ENCODE results near the gene KDELR1. TPM values are rescaled to one million over a fixed set of nuclear protein-coding genes. Genes with fewer than 3 reads are reported as not detected.
"Not testable (repeated sequence)": the region's sequence is repeated elsewhere in the genome, so short reads cannot be mapped to it uniquely, and the experiment has no call there.

The KDELR1 gene
- total and polyA plus RNA-seq, 12 donors = 55.1 to 96.0 (median 73.2) TPM

DNA sequence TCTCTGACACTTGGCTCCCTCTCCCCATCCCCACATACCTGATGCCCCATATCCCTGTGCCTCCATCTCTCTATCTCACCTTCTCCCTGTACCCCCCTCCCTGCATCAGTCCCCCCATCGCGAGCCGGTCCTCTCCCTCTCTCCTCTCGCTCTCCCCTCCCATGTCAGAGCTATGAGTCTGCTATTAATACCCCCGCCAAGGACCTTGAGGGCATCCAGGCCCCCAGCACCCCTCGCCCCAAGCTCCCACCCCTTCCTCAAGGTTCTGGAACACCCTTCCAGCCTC is 3.8 kb upstream of the KDELR1 start:
- intact Hi-C loops (cut with DNase I) = no loop called here
- ATAC-seq (no peak), DNase-seq (no peak)
- no peaks in the 10 kb centered on the region for H3K9me3 ChIP-seq
- H3K4me1 ChIP-seq = peaks cover 0 to 36% (median 20%) of the 10 kb centered on the region in 9 donors
- no peak for TF ChIP-seq CTCF (IDR thresholded peaks at IDR 0.05)
- 11 to 15% methylated on average over 6 of the region's 6 CpGs for WGBS, 2 donors
- peaks cover 25 to 70% (median 59%) of the 10 kb centered on the region in 7 donors for H3K27me3 ChIP-seq
- no peaks in the 10 kb centered on the region for H3K36me3 ChIP-seq
- no peak overlapping the region for H3K4me3 ChIP-seq
- no peak overlapping the region for H3K27ac ChIP-seq

DNA sequence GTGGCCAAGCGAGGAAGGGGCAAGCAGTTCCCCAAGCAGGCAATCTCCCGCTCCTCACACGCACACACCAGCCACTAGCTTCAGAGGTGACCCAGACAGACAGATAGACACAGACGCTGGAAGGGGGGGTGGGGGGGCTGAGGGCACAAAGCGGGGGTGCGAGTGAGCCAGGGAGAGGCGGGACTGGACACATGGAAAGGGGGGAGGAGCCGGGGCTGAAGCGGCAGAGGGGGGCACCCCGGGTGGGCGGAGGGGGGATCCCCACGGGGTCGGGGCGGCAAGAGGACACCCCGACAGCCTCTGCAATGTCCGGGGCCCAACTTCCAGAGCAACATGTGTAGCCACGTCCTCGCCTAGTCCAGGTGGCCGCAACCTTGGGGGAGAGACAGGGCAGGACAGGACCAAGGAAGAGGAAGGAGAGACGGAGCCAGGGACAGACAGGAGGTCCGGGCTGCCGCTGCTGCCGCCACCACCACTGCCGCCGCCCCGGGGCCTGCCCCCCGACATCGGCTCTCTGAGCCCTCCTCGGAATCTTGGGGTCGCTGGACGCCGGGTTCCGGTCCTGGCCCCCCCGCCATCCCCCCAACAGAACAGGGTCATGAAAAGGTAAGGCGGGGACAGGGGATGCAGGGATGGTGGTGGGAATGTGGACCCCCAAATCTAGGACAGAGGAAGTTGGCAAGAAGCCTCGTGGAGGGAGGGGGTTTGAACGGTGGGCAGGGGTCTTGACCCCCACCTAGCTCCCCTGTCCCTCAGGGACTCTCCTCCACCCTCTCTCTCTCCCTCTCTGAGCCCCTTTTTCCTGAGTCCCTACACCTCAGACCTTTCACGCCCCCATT is 3.2 kb upstream of the KDELR1 start:
- intact Hi-C loops (cut with DNase I) = no loop called here
- H3K4me3 ChIP-seq = no peak overlapping the region
- no peak for ATAC-seq
- 4 to 6% methylated on average over 38 of the region's 38 CpGs for WGBS, 2 donors
- DNase-seq = no peak
- no peak for TF ChIP-seq CTCF (IDR thresholded peaks at IDR 0.05)
- H3K9me3 ChIP-seq = no peaks in the 10 kb centered on the region
- H3K27ac ChIP-seq = no peak overlapping the region
- peaks cover 0 to 32% (median 18%) of the 10 kb centered on the region in 9 donors for H3K4me1 ChIP-seq
- H3K27me3 ChIP-seq = peaks cover 25 to 70% (median 59%) of the 10 kb centered on the region in 7 donors
- H3K36me3 ChIP-seq = peaks cover 0 to under 1% (median 0%) of the 10 kb centered on the region in 9 donors

- WGBS, 2 donors = 2% methylated on average over 38 to 40 of the region's 40 CpGs
- ATAC-seq = no peak
- no peak for TF ChIP-seq CTCF (IDR thresholded peaks at IDR 0.05)
- peaks cover 0 to 32% (median 18%) of the 10 kb centered on the region in 9 donors for H3K4me1 ChIP-seq
- H3K4me3 ChIP-seq = peak within 1 kb of the TSS in 2 of 10 donors; percentile 19 to 27
- H3K27me3 ChIP-seq = peaks cover 25 to 62% (median 59%) of the 10 kb centered on the region in 7 donors
- intact Hi-C loops (cut with DNase I) = no loop called here
- H3K9me3 ChIP-seq = no peaks in the 10 kb centered on the region
- no peak within 1 kb of the TSS for H3K27ac ChIP-seq
- H3K36me3 ChIP-seq = peaks cover 0 to 9% (median 7%) of the 10 kb centered on the region in 9 donors
- no peak for DNase-seq
Measured at GRCh38 chr19:48393559-48394330, 2.4 kb upstream of the KDELR1 start, which contains the start of gene GRIN2D. Gene GRIN2D (plus strand): TSS chr19:48393668. CDS start chr19:48398393, 4,725 bp downstream.

DNA sequence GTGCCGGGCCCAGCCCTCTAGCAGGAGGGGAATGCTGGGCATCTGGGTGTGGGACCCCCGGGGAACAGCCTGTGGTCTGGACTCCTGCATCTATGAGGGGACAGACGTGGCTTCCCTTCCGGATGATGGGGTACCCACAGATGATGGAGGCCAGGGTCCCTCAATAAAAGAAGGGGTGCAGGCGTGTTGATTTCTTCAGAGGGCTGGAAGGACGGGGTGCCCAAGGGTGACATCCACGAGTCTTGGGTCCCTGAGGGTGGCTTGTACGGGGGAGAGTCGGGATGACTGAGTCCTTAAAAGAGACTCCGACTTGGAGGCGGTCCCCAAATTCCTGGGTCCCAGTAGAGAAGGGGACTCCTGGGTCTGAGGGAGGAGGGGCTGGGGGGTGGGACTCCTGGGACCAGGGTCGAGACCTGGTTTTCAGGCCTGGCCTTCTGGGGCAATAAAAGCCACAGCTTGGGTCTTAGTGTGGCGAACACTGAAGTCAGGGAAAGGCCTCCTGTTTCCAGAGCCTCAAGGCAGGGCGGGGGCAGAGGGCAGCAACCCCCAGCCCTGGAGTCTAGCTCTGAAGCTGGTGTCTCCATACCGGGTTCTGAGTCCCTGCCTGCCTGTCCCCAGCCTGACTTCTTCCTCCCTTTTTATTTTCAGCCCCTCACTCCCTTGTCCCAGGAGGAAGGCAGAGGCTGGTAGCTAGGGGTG is 1.7 kb upstream of the KDELR1 start:
- Histone ChIP-seq H3K27ac (no peak overlapping the region), H3K9me3 (no peaks in the 10 kb centered on the region), H3K4me3 (peak overlapping the region in 1 of 10 donors; percentile 27), H3K4me1 (peaks cover 0 to 30% (median 18%) of the 10 kb centered on the region in 9 donors), H3K36me3 (peaks cover 0 to 15% (median 12%) of the 10 kb centered on the region in 9 donors), H3K27me3 (peaks cover 25 to 58% (median 56%) of the 10 kb centered on the region in 7 donors)
- TF ChIP-seq CTCF (IDR thresholded peaks at IDR 0.05) = no peak
- ATAC-seq = no peak
- DNase-seq = no peak
- intact Hi-C loops (cut with DNase I) = no loop called here
- 84% methylated on average over 14 to 15 of the region's 15 CpGs for WGBS, 2 donors

- 55 to 65% methylated on average over 1 of the region's 1 CpG for WGBS, 2 donors
- H3K27ac ChIP-seq; intact Hi-C loops (cut with DNase I); DNase-seq; ATAC-seq; H3K9me3 ChIP-seq: not testable (repeated sequence)
- peaks cover 17 to 48% (median 46%) of the 10 kb centered on the region in 7 donors for H3K27me3 ChIP-seq
- peaks cover 0 to 22% (median 14%) of the 10 kb centered on the region in 9 donors for H3K4me1 ChIP-seq
- H3K4me3 ChIP-seq = peak overlapping the region in 1 of 10 donors; percentile 100
- peaks cover 0 to 26% (median 21%) of the 10 kb centered on the region in 9 donors for H3K36me3 ChIP-seq
Measured at GRCh38 chr19:48392006-48392344, 624 bp upstream of the KDELR1 start.
